NCI-H2107 treated with DMSO at 0.1 percent for 48 hours (cell line): Measurements from ENCODE around the gene ISM1.
"Not testable (repeated sequence)": the region's sequence is repeated elsewhere in the genome, so short reads cannot be mapped to it uniquely, and the experiment has no call there.

Experiments
- DNase-seq: peaks from one replicate; lab custom pipeline; 2025; ENCODE audit not compliant: unreplicated experiment; lab: John Stamatoyannopoulos, UW

The ISM1 gene

DNA sequence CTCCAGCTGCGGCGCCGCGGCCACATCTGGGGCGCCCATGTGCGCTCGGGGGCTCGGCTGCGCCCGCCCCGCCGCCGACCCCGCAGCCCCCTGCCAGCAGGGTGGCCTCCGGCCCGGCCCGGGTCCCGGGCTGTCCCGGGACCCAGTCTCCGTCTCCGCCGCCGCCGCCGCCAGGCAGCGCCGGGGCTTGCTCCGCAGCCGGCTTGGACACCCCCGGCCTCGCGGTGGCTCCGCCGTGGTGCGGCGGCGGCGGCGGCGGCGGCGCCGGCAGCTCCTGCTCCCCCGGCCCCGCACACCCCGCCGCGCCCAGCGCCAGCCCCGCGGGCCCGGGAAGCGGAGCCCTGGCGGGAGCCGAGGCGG is 219 bp downstream of the ISM1 start:
- no peak for DNase-seq

GRCh38 chr20:13221673-13222318 is 722 bp downstream of the ISM1 start:
- DNase-seq: no peak

GRCh38 chr20:13222319-13222716 is 1.2 kb downstream of the ISM1 start:
- no peak for DNase-seq

DNA sequence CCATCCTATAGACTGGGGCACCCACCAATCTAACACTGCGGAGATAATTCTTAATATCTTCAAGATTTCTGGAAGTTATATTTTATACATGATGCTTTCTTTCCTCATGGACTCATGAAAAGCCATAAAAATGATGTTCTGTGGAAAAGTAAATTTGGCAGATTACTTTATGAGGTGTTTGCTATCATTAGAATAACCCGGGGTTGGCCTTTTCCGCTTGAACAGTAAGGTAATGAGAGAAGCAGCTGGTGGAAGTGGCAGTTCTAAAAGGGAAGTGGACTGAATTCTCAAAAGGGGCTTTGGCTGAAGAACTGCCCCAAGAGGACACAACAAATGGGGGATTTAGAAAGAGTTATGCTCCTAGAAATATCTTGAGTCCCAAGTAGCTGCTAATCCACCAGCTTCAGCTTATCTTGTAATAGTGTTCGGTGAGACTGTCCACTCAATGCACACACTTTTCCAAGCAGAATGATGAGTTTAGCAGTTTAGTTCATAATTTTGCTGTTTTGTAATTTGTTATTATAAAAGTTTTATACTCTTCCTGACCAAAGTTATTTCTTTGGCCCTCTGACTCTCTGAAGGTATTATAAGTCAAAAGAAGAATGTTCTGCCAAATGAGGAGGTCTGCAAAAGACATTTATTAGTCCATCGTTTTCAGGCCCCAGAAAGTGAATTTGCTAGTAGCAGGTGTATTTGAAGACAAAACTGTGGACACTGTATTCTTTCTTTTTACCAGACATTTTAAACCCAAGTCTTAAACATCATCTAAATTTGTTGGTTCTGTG is 2.9 kb downstream of the ISM1 start:
- DNase-seq: no peak

DNA sequence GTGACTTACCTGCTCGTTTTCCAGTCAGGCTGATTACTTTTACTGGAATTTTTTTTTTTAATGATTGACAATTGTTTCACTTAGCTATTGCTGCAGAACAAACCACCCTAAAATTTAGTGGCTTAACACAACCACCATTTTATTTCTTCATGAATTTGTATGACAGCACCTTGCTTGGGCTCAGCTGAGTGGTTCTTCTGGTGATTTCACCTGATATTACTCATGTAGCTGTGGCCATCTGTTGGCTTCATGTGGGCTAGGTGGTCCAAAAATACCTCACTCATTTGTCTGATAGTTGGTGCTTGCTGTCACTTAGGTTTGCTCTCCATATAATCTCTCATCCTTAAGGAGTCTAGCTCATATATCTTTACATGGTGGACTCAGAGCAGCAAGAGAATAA is 5.3 kb downstream of the ISM1 start:
- no peak for DNase-seq

DNA sequence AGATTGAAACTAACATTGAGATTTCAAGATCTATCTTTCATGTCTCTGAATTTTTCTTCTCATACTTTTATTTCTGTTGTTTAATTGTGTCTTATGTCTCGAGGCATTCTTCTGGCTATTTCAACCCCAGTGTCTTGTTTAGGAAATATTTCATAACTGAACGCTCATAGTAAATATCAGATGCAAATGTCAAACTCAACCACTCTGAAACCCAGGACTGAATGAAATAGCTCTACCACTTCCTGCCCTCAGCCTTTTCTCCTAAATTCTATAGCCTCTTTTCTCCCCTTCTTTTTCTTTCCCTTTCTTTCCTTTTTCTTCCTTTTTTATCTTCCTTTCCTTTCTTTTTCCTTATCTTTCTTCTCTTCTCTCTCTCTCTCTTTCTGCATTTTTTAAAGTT is 7.7 kb downstream of the ISM1 start:
- no peak for DNase-seq

GRCh38 chr20:13229538-13229937 is 8.5 kb downstream of the ISM1 start:
- no peak for DNase-seq

DNA sequence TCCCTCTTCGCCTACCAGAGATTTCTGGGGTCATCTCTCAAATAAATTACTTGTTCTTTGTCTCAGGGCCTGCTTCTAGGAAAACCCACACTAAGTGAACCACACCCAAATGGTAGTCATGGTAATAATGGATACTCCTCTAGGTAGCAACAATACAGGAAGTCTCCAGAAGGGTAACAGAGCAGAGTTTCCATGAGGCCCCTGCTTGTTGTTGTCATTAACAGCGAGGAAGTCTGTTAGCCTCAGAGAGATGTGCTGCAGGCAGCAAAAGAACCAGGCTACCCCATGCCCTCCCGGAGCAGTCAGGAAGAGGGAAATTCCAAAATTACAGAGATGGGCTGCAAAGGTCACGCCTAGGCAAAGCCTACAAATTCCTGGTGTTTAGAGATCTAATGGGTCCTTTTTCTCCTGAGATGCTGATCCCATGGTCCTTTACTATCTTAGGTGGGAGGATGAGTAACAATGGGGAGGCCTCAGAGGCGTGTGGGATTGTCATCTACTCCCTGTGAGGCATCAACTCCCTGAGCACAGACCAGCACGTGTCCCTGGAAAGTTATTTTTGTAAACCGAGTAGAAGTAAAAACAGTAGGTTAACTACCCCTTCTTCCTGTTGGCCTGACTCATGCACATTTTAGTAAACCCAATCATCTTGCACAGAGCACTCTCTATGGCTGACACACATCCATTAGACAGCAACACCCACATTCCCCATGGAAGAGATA is 10.1 kb downstream of the ISM1 start:
- DNase-seq: no peak

DNA sequence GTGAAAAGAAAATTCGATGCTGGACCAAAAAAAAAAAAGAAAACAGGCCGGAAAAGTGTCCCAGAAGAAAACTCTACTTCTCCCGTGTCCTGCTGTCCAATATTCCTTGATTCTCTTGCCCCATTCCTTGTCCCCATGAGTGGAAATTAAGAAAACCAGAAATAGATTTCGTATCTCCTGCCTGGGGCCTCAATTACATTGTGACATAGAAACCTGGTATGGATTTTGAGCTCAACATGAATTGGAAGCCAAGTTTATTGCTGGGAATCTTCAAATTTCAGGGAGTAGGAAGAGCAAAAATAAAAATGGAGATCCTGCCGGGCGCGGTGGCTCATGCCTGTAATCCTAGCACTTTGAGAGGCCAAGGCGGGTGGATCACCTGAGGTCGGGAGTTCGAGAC is 11.9 kb downstream of the ISM1 start:
- DNase-seq: no peak

- no peak for DNase-seq
These were observed 13.9 kb downstream of the ISM1 start for GRCh38 chr20:13234961-13235360.

- not testable (repeated sequence) for DNase-seq
These were observed 15.3 kb downstream of the ISM1 start for GRCh38 chr20:13236360-13236759.

- DNase-seq: no peak
These were observed 16.1 kb downstream of the ISM1 start for GRCh38 chr20:13236990-13237720.

DNA sequence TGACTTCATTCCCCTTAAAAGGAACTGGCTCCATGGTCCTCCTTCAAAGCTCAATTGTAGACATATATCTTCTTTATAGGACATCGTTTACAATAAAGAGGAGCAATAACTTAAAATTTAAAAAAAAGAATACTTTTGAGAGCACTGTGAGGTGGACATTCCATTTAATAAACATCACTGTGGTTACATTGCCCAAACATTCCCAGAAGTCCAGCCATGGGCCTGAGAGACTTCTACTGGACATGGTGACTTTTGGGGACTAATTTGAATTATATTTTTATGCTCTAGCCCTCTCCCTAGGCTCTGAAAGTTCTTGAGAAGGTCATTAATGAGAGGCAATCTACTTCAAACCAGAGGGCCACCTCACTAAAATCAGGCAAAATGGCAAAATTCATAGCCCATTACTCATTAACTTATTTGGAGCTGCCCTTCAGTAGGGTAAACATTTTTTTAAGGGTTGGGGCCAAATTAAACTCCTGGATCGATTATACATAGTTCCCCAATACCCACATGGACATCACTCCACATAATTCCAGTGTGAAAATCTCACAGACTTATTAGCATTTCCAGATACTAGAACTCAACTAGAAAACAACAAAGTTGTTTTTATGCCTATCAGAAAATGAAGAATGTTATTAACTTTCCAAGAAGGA is 17.1 kb downstream of the ISM1 start:
- DNase-seq: no peak

- DNase-seq: no peak
These were observed 22.8 kb downstream of the ISM1 start for GRCh38 chr20:13243826-13244376.

DNA sequence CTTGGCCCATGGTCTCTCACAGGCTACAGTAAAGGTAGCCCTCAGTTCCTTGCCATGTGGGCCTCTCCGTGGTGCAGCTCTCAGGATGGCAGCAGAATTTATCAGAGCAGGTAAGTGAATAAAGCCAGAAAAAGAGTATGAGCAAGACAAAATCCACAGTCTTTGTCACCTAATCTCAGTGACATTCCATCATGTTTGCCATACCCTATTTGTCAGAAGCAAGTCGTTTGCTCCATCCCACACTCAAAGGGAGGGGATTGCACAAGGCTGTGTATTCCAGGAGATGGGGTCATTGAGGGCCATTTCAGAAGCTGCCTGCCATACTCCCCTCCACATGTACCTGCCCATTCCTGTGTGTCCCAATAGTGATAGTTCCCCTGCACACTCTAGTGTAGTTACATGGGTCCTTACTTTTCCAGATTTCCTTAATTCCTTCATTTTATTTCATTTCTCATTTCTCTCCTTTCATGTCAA is 24.2 kb downstream of the ISM1 start:
- DNase-seq: no peak

DNA sequence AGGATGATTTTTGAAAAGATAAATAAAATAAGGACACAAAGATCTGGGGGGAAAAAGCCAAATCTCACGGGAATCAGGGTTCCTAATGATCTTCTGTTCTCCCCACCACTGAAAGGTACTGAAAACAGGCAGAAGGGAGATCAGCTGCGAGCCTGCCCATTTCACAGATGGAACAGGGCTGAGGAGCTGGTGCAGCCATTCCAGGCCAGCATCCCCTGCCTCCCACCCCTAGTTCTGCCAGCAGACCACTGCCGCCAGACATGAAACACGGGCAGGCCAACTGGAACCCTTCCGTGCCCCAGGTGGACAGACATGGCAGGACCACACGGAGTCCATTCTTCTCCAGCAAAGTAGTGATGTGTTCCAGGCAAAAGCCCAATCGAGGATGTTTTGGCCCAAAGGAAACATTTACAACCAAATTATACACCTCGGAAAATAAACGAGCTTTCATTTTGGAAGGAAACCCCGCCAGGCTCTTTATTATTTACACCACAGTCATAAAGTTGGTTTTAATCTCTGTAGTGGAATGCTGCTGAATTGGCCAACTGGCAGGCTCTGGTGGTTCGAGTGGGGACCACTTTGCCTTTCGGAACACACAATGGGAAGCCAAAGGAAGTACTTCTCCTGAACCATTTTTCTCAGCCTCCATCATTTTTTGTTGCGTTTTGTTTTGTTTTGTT is 28.2 kb downstream of the ISM1 start:
- DNase-seq: no peak

- no peak for DNase-seq
These were observed 28.7 kb downstream of the ISM1 start for GRCh38 chr20:13249798-13250170.

DNA sequence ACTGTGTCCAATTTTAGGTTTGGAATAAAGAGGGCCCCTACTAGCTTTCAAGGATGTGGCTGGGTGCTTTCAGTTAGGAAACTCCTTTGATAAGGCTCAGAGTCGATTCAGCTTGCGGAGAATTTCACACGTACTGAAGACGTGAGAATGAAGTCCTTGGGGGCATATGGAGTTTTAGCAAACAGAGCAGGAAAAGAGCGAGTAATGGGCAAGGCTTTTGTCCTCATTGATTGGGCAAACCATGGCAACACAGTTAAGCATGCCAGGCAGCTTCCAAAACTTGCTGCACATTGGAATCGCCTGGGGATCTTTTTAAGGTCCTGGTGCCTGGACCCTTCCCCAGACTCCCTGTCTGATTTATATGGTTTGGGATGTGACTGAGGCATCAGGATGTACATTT is 29.2 kb downstream of the ISM1 start:
- DNase-seq: no peak

GRCh38 chr20:13251106-13251903 is 30.2 kb downstream of the ISM1 start:
- no peak for DNase-seq
